CD14-positive monocyte (primary cell): ENCODE measurements around the gene FARP2. TPM values are rescaled to one million over a fixed set of nuclear protein-coding genes. Genes with fewer than 3 reads are reported as not detected.
"Not testable (repeated sequence)": the region's sequence is repeated elsewhere in the genome, so short reads cannot be mapped to it uniquely, and the experiment has no call there.

Experiments used
- DNase-seq, 3 donors: peaks; one replicate each; pipeline ENCODE4 v3.0.0-alpha.2; 2011 to 2022
- H2AFZ ChIP-seq: 2 replicates; pipeline ENCODE4 v1.6.0; 2012; ENCODE audit warnings: mild to moderate bottlenecking, low read depth, low read length, inconsistent platforms; ENCODE audit not compliant: insufficient read depth, poor library complexity, severe bottlenecking
- H3K27ac ChIP-seq, 2 donors: 1 replicate in 1 of 2; 2 replicates in 1 of 2; pipeline ENCODE4 v1.5.1; 2012 to 2013; ENCODE audit warnings: low read length in 2 of 2, control low read depth in 1 of 2, inconsistent platforms in 1 of 2, low read depth in 1 of 2, mild to moderate bottlenecking in 1 of 2
- H3K27me3 ChIP-seq, 2 donors: one replicate each; pipeline versions ENCODE4 v1.6.0 to v1.6.1; 2011 to 2013; ENCODE audit warnings: low read length in 2 of 2; ENCODE audit not compliant: control insufficient read depth in 2 of 2, insufficient read depth in 2 of 2
- H3K36me3 ChIP-seq, 2 donors: replicated peaks in 1 of 2; 1 replicate in 1 of 2; 2 replicates in 1 of 2; pipeline versions ENCODE4 v1.5.1 to v1.6.1; 2012 to 2013; ENCODE audit warnings: low read length in 2 of 2, control low read depth in 1 of 2, inconsistent platforms in 1 of 2, mild to moderate bottlenecking in 1 of 2; ENCODE audit not compliant: insufficient read depth in 2 of 2, control insufficient read depth in 1 of 2
- H3K4me1 ChIP-seq, 2 donors: 1 replicate in 1 of 2; 2 replicates in 1 of 2; pipeline versions ENCODE4 v1.5.1 to v1.6.1; 2012 to 2013; ENCODE audit warnings: low read length in 2 of 2, control low read depth in 1 of 2, inconsistent platforms in 1 of 2, mild to moderate bottlenecking in 1 of 2, moderate library complexity in 1 of 2; ENCODE audit not compliant: insufficient read depth in 2 of 2, control insufficient read depth in 1 of 2
- H3K4me2 ChIP-seq: replicated peaks from 2 replicates; pipeline ENCODE3; 2012; ENCODE audit warnings: low read length, moderate library complexity, mild to moderate bottlenecking; ENCODE audit not compliant: poor library complexity, severe bottlenecking; ENCODE audit errors: extremely low read depth
- H3K4me3 ChIP-seq, 3 experiments: fragments of 200-600 bp in 1 of 3; sonication (generic) in 1 of 3; replicated peaks in 1 of 3; 1 replicate in 2 of 3; 2 replicates in 1 of 3; pipeline ENCODE4 v1.5.1; 2011 to 2013; ENCODE audit warnings: low read length in 3 of 3, mild to moderate bottlenecking in 3 of 3, control low read depth in 2 of 3, low read depth in 2 of 3, inconsistent platforms in 1 of 3, moderate library complexity in 1 of 3
- H3K79me2 ChIP-seq: 2 replicates; pipeline ENCODE4 v1.6.0; 2012; ENCODE audit warnings: mild to moderate bottlenecking, control low read depth, inconsistent platforms, low read length, moderate library complexity; ENCODE audit not compliant: insufficient read depth
- H3K9ac ChIP-seq: 2 replicates; pipeline ENCODE4 v1.6.0; 2017; ENCODE audit warnings: low read length, mild to moderate bottlenecking; ENCODE audit not compliant: insufficient read depth, poor library complexity, severe bottlenecking
- H3K9me3 ChIP-seq, 2 donors: replicated peaks in 1 of 2; 1 replicate in 1 of 2; 2 replicates in 1 of 2; pipeline versions ENCODE4 v1.5.1 to v1.6.1; 2012 to 2013; ENCODE audit warnings: low read length in 2 of 2, control low read depth in 1 of 2; ENCODE audit not compliant: control insufficient read depth in 1 of 2, insufficient read depth in 1 of 2
- H4K20me1 ChIP-seq: 2 replicates; pipeline ENCODE4 v1.6.0; 2012; ENCODE audit warnings: mild to moderate bottlenecking, low read length, control low read depth, moderate library complexity; ENCODE audit not compliant: insufficient read depth
- H3K27ac Mint-ChIP-seq, 7 donors: one replicate each; pipeline ENCODE4 v1.8.0; 2020; ENCODE audit warnings: mild to moderate bottlenecking in 7 of 7, mixed read lengths in 7 of 7, moderate library complexity in 6 of 7, inconsistent platforms in 2 of 7
- H3K27me3 Mint-ChIP-seq, 3 donors: one replicate each; pipeline ENCODE4 v1.8.0; 2021 to 2022; ENCODE audit warnings: low read depth in 3 of 3, mild to moderate bottlenecking in 3 of 3, mixed read lengths in 3 of 3, moderate library complexity in 3 of 3, inconsistent platforms in 1 of 3
- H3K36me3 Mint-ChIP-seq, 2 donors: one replicate each; pipeline ENCODE4 v1.8.0; 2020; ENCODE audit warnings: mixed read lengths in 2 of 2, inconsistent platforms in 1 of 2, mild to moderate bottlenecking in 1 of 2
- H3K4me1 Mint-ChIP-seq: one replicate; pipeline ENCODE4 v1.8.0; 2020; ENCODE audit warnings: mild to moderate bottlenecking, mixed read lengths
- H3K4me3 Mint-ChIP-seq, 2 donors: one replicate each; pipeline ENCODE4 v1.8.0; 2020; ENCODE audit warnings: mild to moderate bottlenecking in 2 of 2, mixed read lengths in 2 of 2, moderate library complexity in 1 of 2
- H3K9me3 Mint-ChIP-seq, 7 donors: one replicate each; pipeline ENCODE4 v1.8.0; 2020 to 2022; ENCODE audit warnings: mixed read lengths in 7 of 7, mild to moderate bottlenecking in 6 of 7, moderate library complexity in 6 of 7, inconsistent platforms in 2 of 7
- CTCF ChIP-seq: fragments of 200-600 bp; IDR thresholded peaks from one replicate; pipeline ENCODE4 v1.8.0; 2022; ENCODE audit warnings: antibody characterized with exemption, mild to moderate bottlenecking
- WGBS: methylation state at CpG from one replicate; pipeline ENCODE4 v1.1.5; 2013; ENCODE audit warnings: missing lambda C conversion rate; ENCODE audit not compliant: insufficient coverage; 5-methylcytosine and 5-hydroxymethylcytosine counted together
- intact Hi-C, 2 donors: fragments of 100-400 bp; cut with micrococcal nuclease; formaldehyde crosslinking; loops; one replicate each; pipeline versions ENCODE4 v1.15.0 to v1.15.1; 2023
- polyA plus RNA-seq, 3 donors: library from polyadenylated mRNA; depleted of rRNA in 1 of 3; unstranded in 2 of 3; stranded (reverse) in 1 of 3; fragments of 300-500 nt in 2 of 3; fragments of >200 nt in 1 of 3; fragmentation: Illumina TruSeq in 2 of 3; gene quantifications; 1 replicate in 2 of 3; 2 replicates in 1 of 3; pipeline ENCODE4 v1.2.3, GENCODE V29; 2012 to 2021

The FARP2 gene
- polyA plus RNA-seq, 3 donors, result 6.7 to 8.5 (median 7.3) TPM

GRCh38 chr2:241505086-241505780 lies 149.1 kb downstream of the FARP2 start:
- Histone ChIP-seq H3K79me2 (peaks cover 19% of the 10 kb centered on the region), H3K9me3 (no peaks in the 10 kb centered on the region), H3K36me3 (peaks cover 12 to 17% of the 10 kb centered on the region in 2 donors), H3K4me2 (no peak overlapping the region), H4K20me1 (peaks cover 52% of the 10 kb centered on the region), H3K9ac (no peak overlapping the region), H3K27me3 (peaks cover 0 to 11% of the 10 kb centered on the region in 2 donors), H2AFZ (no peak overlapping the region), H3K27ac (no peak overlapping the region), H3K4me3 (no peak overlapping the region), H3K4me1 (peaks cover 17 to 19% of the 10 kb centered on the region in 2 donors)
- Mint-ChIP-seq H3K36me3 (peaks cover 10 to 45% of the 10 kb centered on the region in 2 donors), H3K27me3 (peaks cover 14 to 19% (median 15%) of the 10 kb centered on the region in 3 donors), H3K27ac (peak overlapping the region in 3 of 7 donors; percentile 42 to 78 (median 49)), H3K4me1 (peaks cover 23% of the 10 kb centered on the region), H3K9me3 (peaks cover 0 to 4% (median 0%) of the 10 kb centered on the region in 7 donors), H3K4me3 (no peak overlapping the region)
- no peak for TF ChIP-seq CTCF
- DNase-seq, result no peak
- intact Hi-C loops, result loop anchor here (5.0 kb wide), 4 partner anchors 112 to 182 kb away; partner anchors contain the start of genes ATG4B (in 1 of the 2), DTYMK (in 1 of the 2), FARP2 (in 1 of the 2) and THAP4 (in 1 of the 2)
- 90% methylated on average over 12 of the region's 15 CpGs for WGBS

GRCh38 chr2:241505781-241506201 lies 149.7 kb downstream of the FARP2 start:
- Mint-ChIP-seq H3K27me3 (peaks cover 14 to 21% (median 18%) of the 10 kb centered on the region in 3 donors), H3K4me3 (no peak overlapping the region), H3K4me1 (peaks cover 23% of the 10 kb centered on the region), H3K9me3 (peaks cover 0 to 4% (median 0%) of the 10 kb centered on the region in 7 donors), H3K36me3 (peaks cover 10 to 39% of the 10 kb centered on the region in 2 donors), H3K27ac (no peak overlapping the region)
- Histone ChIP-seq H3K79me2 (peaks cover 19% of the 10 kb centered on the region), H3K36me3 (peaks cover 8 to 12% of the 10 kb centered on the region in 2 donors), H3K27me3 (peaks cover 0 to 11% of the 10 kb centered on the region in 2 donors), H3K4me3 (no peak overlapping the region), H3K27ac (no peak overlapping the region), H2AFZ (no peak overlapping the region), H3K4me1 (peaks cover 17 to 19% of the 10 kb centered on the region in 2 donors), H3K9me3 (no peaks in the 10 kb centered on the region), H3K9ac (no peak overlapping the region), H4K20me1 (peaks cover 46% of the 10 kb centered on the region), H3K4me2 (no peak overlapping the region)
- WGBS, result 100% methylated on average over 4 of the region's 7 CpGs
- TF ChIP-seq CTCF, result no peak
- intact Hi-C loops, result loop anchor here (5.0 kb wide), 4 partner anchors 112 to 182 kb away; partner anchors contain the start of genes ATG4B (in 1 of the 2), DTYMK (in 1 of the 2), FARP2 (in 1 of the 2) and THAP4 (in 1 of the 2)
- DNase-seq, result no peak

- H3K4me1 Mint-ChIP-seq, result peaks cover 23% of the 10 kb centered on the region
- 100% methylated on average over 6 of the region's 11 CpGs for WGBS
- H3K4me2 ChIP-seq, result not testable (repeated sequence)
Measured at GRCh38 chr2:241506317-241506716, 150.2 kb downstream of the FARP2 start.

More at GRCh38 chr2:241506317-241506716, 150.2 kb downstream of the FARP2 start:
- Histone ChIP-seq H3K4me1 (peaks cover 17 to 19% of the 10 kb centered on the region in 2 donors), H3K27me3 (peaks cover 0 to 12% of the 10 kb centered on the region in 2 donors), H4K20me1 (peaks cover 41% of the 10 kb centered on the region), H3K79me2 (peaks cover 19% of the 10 kb centered on the region)
- not testable (repeated sequence) for H3K4me3 ChIP-seq, H3K9ac ChIP-seq, H3K9me3 Mint-ChIP-seq, H3K27ac ChIP-seq, DNase-seq, H2AFZ ChIP-seq, H3K36me3 ChIP-seq, H3K27ac Mint-ChIP-seq, H3K9me3 ChIP-seq
- Mint-ChIP-seq H3K27me3 (peaks cover 13 to 24% (median 21%) of the 10 kb centered on the region in 3 donors), H3K36me3 (peaks cover 5 to 34% of the 10 kb centered on the region in 2 donors), H3K4me3 (peak overlapping the region in 1 of 2 donors; percentile 24)
- intact Hi-C loops, result loop anchor here (5.0 kb wide), 4 partner anchors 111 to 181 kb away; partner anchors contain the start of genes ATG4B (in 1 of the 2), DTYMK (in 1 of the 2), FARP2 (in 1 of the 2) and THAP4 (in 1 of the 2)
